Endothelial cell of umbilical vein (primary cell): ENCODE measurements around the gene MITF. TPM values are rescaled to one million over a fixed set of nuclear protein-coding genes. Genes with fewer than 3 reads are reported as not detected.

Experiments
- BruUV-seq: library from RNA; stranded (reverse); fragments of 400-500 nt; replicated peaks from 2 replicates; lab custom pipeline; 2021; lab: Mats Ljungman, UMichigan
- CTCF ChIA-PET: fragments of 300-600, 350-600 bp; sonication (Branson Sonifier 250); formaldehyde crosslinking; loops from one replicate; lab custom pipeline; 2021; ENCODE audit warnings: antibody characterized with exemption, inconsistent platforms; lab: Charles Lee
- POLR2A ChIA-PET: fragments of 300-600, 350-600 bp; sonication (Branson Sonifier 250); formaldehyde crosslinking; loops from one replicate; lab custom pipeline; 2021; ENCODE audit warnings: antibody characterized with exemption, inconsistent platforms; lab: Charles Lee
- DNase-seq: peaks from one replicate; pipeline ENCODE4 v3.0.0-alpha.2; 2011; ENCODE audit warnings: low read depth, low spot score
- FAIRE-seq: peaks from 2 replicates; lab custom pipeline; 2011; peaks lifted over from hg19 to GRCh38; lab: Jason Lieb, UNC
- H2AFZ ChIP-seq: 2 replicates; pipeline ENCODE4 v1.6.0; 2012; ENCODE audit warnings: low read depth, low read length, control low read depth, inconsistent platforms
- H3K27ac ChIP-seq: 2 replicates; pipeline ENCODE4 v1.5.1; 2011; ENCODE audit warnings: low read depth, mild to moderate bottlenecking, control low read depth, low read length, moderate library complexity; ENCODE audit not compliant: insufficient read depth
- H3K27me3 ChIP-seq, 2 experiments: 2 replicates each; pipeline versions ENCODE4 v1.6.0 to v1.6.1; 2011; ENCODE audit warnings: low read length in 2 of 2, mixed read lengths in 1 of 2; ENCODE audit not compliant: control insufficient read depth in 2 of 2, insufficient read depth in 2 of 2
- H3K36me3 ChIP-seq, 2 experiments: 2 replicates in 1 of 2; 3 replicates in 1 of 2; pipeline ENCODE4 v1.5.1; 2011; ENCODE audit warnings: low read length in 2 of 2, mild to moderate bottlenecking in 1 of 2, moderate library complexity in 1 of 2; ENCODE audit not compliant: control insufficient read depth in 2 of 2, insufficient read depth in 2 of 2; ENCODE audit errors: extremely low read depth in 1 of 2
- H3K4me1 ChIP-seq: 3 replicates; pipeline ENCODE4 v1.5.1; 2011; ENCODE audit warnings: mild to moderate bottlenecking, low read length; ENCODE audit not compliant: control insufficient read depth, insufficient read depth; ENCODE audit errors: extremely low read depth
- H3K4me2 ChIP-seq: 2 replicates; pipeline ENCODE4 v1.6.1; 2011; ENCODE audit warnings: low read length, control low read depth, mixed read lengths; ENCODE audit not compliant: insufficient read depth
- H3K4me3 ChIP-seq, 3 experiments: fragments of 200-600 bp in 1 of 3; sonication (generic), shearing (Covaris generic) in 1 of 3; replicated peaks in 1 of 3; 2 replicates each; pipeline ENCODE4 v1.5.1; 2011 to 2016; ENCODE audit warnings: control low read depth in 3 of 3, low read length in 3 of 3, mild to moderate bottlenecking in 2 of 3, inconsistent platforms in 1 of 3, low read depth in 1 of 3, moderate library complexity in 1 of 3; ENCODE audit not compliant: insufficient read depth in 1 of 3
- H3K79me2 ChIP-seq: 2 replicates; pipeline ENCODE4 v1.6.0; 2012; ENCODE audit warnings: low read length, inconsistent platforms; ENCODE audit not compliant: control insufficient read depth, insufficient read depth
- H3K9ac ChIP-seq: replicated peaks from 2 replicates; pipeline ENCODE3; 2011; ENCODE audit warnings: low read length, control low read depth; ENCODE audit not compliant: insufficient read depth; ENCODE audit errors: extremely low read depth
- H3K9me1 ChIP-seq: replicated peaks from 3 replicates; pipeline ENCODE4 v1.6.0; 2011; ENCODE audit warnings: mild to moderate bottlenecking, low read length; ENCODE audit not compliant: control insufficient read depth, insufficient read depth; ENCODE audit errors: extremely low read depth
- H3K9me3 ChIP-seq: replicated peaks from 2 replicates; pipeline ENCODE4 v1.5.1; 2012; ENCODE audit warnings: low read length, inconsistent platforms; ENCODE audit not compliant: control insufficient read depth, insufficient read depth
- H4K20me1 ChIP-seq: replicated peaks from 2 replicates; pipeline ENCODE3; 2011; ENCODE audit warnings: mild to moderate bottlenecking, low read length; ENCODE audit not compliant: control insufficient read depth, insufficient read depth; ENCODE audit errors: extremely low read depth
- EZH2 ChIP-seq: IDR thresholded peaks from 2 replicates; pipeline ENCODE4 v1.6.1; 2012; ENCODE audit warnings: borderline replicate concordance, low read depth, mild to moderate bottlenecking, moderate library complexity, low read length, inconsistent platforms; ENCODE audit not compliant: severe bottlenecking
- GATA2 ChIP-seq: IDR thresholded peaks from 2 replicates; pipeline ENCODE4 v1.7.0; 2011; ENCODE audit warnings: low read depth, mild to moderate bottlenecking, moderate library complexity, mixed read lengths, low read length; ENCODE audit not compliant: insufficient read length, insufficient read depth
- JUN ChIP-seq: IDR thresholded peaks from 2 replicates; pipeline ENCODE4 v1.6.1; 2011; ENCODE audit warnings: borderline replicate concordance, low read depth; ENCODE audit not compliant: insufficient read length, insufficient read depth
- MYC ChIP-seq: IDR thresholded peaks from one replicate; pipeline ENCODE4 v1.6.1; 2011; ENCODE audit warnings: mild to moderate bottlenecking, low read depth, low read length
- POLR2A ChIP-seq: IDR thresholded peaks from 2 replicates; pipeline ENCODE4 v1.6.1; 2012; ENCODE audit warnings: low read depth, mild to moderate bottlenecking, control low read depth, low read length
- dilution Hi-C: fragments of 300-500 bp; cut with MboI; formaldehyde crosslinking; loops from one replicate; pipeline ENCODE4 v1.15.0; 2019; ENCODE audit warnings: low sequenced_read_pairs; ENCODE audit not compliant: extremely low pct_ligation_motif_present
- intact Hi-C: fragments of 100-400 bp; cut with micrococcal nuclease; formaldehyde crosslinking; loops from one replicate; pipeline ENCODE4 v1.10.0; 2022
- polyA plus RNA-seq, 4 experiments: library from polyadenylated mRNA; depleted of rRNA in 3 of 4; stranded (reverse) in 3 of 4; unstranded in 1 of 4; fragments of >200 nt; gene quantifications; 2 replicates each; pipeline versions ENCODE4 v1.2.1 to v1.2.3, GENCODE V29; 2011 to 2012; ENCODE audit warnings: missing spikeins in 1 of 4
- total RNA-seq: library from RNA; stranded (reverse); gene quantifications from 2 replicates; pipeline ENCODE4 v1.2.3, GENCODE V29; 2021
- TF ChIP-seq, protein P1 (sequence below), 2 donors: IDR thresholded peaks; 1 replicate in 1 of 2; 2 replicates in 1 of 2; pipeline ENCODE4 v1.5.1; 2011; ENCODE audit warnings: low read length in 2 of 2, mild to moderate bottlenecking in 2 of 2, moderate library complexity in 2 of 2, control low read depth in 1 of 2, inconsistent platforms in 1 of 2, low read depth in 1 of 2; ENCODE audit not compliant: insufficient read depth in 1 of 2; ENCODE audit errors: extremely low read depth in 1 of 2

Gene MITF
- total and polyA plus RNA-seq, 2 donors (not counting 3 experiments of a cell fraction or from before 2014, with no cell fraction given), result 1.6 to 2.5 TPM

GRCh38 chr3:69737392-69737791 lies 1.9 kb upstream of the MITF start:
- H3K4me1 ChIP-seq, result peaks cover 19% of the 10 kb centered on the region
- peaks cover 0 to 8% of the 10 kb centered on the region in 2 experiments for H3K27me3 ChIP-seq
- no peak overlapping the region for H3K4me3 ChIP-seq
- no peaks in the 10 kb centered on the region for H4K20me1 ChIP-seq
- no peaks in the 10 kb centered on the region for H3K79me2 ChIP-seq
- no peak overlapping the region for H3K27ac ChIP-seq
- FAIRE-seq (no peak), DNase-seq (no peak)
- intact Hi-C loops, result no loop called here
- no peak for TF ChIP-seq MYC
- no peak for TF ChIP-seq EZH2
- TF ChIP-seq JUN, result no peak
- TF ChIP-seq POLR2A, result no peak
- TF ChIP-seq, protein P1, sequence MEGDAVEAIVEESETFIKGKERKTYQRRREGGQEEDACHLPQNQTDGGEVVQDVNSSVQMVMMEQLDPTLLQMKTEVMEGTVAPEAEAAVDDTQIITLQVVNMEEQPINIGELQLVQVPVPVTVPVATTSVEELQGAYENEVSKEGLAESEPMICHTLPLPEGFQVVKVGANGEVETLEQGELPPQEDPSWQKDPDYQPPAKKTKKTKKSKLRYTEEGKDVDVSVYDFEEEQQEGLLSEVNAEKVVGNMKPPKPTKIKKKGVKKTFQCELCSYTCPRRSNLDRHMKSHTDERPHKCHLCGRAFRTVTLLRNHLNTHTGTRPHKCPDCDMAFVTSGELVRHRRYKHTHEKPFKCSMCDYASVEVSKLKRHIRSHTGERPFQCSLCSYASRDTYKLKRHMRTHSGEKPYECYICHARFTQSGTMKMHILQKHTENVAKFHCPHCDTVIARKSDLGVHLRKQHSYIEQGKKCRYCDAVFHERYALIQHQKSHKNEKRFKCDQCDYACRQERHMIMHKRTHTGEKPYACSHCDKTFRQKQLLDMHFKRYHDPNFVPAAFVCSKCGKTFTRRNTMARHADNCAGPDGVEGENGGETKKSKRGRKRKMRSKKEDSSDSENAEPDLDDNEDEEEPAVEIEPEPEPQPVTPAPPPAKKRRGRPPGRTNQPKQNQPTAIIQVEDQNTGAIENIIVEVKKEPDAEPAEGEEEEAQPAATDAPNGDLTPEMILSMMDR (IDR thresholded peaks at IDR 0.05; ENCODE audit: extremely low read depth in 1 of 2, insufficient read depth in 1 of 2, low read depth in 1 of 2, low read length in 2 of 2), result no peak
- TF ChIP-seq GATA2, result no peak
- H3K9me1 ChIP-seq, result no peaks in the 10 kb centered on the region
- no peaks in the 10 kb centered on the region for H3K9me3 ChIP-seq
- CTCF ChIA-PET, result interaction anchor here (1.8 to 2.1 kb wide), 2 partner anchors 55 to 118 kb away, joined by 5 to 8 read pairs; no protein-coding TSS in a partner anchor
- dilution Hi-C loops, result no loop called here
- H3K4me2 ChIP-seq, result no peak overlapping the region
- no peaks in the 10 kb centered on the region for H3K36me3 ChIP-seq
- no peak overlapping the region for H3K9ac ChIP-seq
- no TSS peak for BruUV-seq
- POLR2A ChIA-PET, result interaction anchor here (0.6 kb wide), 1 partner anchor 316 kb away, joined by 5 read pairs; no protein-coding TSS in a partner anchor
- no peak overlapping the region for H2AFZ ChIP-seq
